Measurements from ENCODE around the gene CDC14A.

DNA sequence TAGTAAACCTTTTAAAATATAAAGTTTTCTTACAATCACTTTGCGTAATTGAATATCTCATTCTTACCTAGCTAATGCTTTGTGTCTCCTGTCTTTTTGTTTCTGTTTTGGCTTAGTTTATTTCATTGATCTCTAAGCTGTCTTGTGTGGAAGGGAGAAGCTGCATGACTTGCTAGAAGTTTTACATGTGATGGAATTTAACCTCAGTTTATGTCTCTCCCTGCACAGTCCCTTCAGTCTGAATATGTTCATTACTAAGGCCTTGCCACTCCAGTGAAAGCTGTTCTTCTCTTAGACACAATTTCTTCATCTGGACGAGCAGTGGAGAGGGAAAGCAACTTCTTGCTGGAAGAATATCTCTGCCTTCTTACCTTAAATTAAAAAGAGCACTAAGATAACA is 165.7 kb downstream of the CDC14A start:
- TF ChIP-seq, protein P1, sequence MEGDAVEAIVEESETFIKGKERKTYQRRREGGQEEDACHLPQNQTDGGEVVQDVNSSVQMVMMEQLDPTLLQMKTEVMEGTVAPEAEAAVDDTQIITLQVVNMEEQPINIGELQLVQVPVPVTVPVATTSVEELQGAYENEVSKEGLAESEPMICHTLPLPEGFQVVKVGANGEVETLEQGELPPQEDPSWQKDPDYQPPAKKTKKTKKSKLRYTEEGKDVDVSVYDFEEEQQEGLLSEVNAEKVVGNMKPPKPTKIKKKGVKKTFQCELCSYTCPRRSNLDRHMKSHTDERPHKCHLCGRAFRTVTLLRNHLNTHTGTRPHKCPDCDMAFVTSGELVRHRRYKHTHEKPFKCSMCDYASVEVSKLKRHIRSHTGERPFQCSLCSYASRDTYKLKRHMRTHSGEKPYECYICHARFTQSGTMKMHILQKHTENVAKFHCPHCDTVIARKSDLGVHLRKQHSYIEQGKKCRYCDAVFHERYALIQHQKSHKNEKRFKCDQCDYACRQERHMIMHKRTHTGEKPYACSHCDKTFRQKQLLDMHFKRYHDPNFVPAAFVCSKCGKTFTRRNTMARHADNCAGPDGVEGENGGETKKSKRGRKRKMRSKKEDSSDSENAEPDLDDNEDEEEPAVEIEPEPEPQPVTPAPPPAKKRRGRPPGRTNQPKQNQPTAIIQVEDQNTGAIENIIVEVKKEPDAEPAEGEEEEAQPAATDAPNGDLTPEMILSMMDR (conservative IDR thresholded peaks at IDR 0.05; ENCODE audit: low read depth, low read length), result no peak
- TF ChIP-seq EZH2 (IDR thresholded peaks at IDR 0.05; ENCODE audit: borderline replicate concordance, low read depth, low read length, poor library complexity, severe bottlenecking), result no peak
